ENCODE measurements around the gene PUSL1.
A peak's percentile ranks its signal among the peaks of the same experiment; 100 is the strongest.

The PUSL1 gene

DNA sequence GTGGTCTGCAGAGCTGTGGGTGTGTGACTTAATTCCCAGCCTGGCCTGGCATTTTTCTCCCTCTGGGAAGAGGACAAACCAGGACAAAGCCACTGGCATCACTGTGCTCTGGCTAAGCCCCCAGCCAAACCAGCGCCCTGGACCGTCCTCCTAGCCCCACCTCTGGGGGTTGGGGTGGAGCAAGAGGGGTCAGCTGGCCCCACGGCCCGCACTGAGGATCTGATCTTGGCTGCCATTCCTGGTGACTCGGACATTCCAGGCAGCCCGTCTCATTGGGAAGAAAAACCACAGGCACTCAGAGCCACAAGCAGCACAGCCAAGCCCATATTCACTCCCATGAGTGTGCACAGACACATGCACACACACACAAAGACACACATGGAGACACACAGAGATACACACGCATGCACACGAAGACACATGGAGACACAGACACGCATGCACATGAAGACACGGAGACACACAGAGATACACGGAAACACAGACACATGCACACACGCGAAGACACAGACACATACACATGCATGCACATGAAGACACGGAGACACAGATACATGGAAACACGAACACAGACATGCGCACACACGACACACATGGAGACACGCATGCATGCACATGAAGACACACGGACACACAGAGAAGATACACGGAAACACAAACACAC, 52.2 kb downstream of the PUSL1 start:
- intact Hi-C loops (cut with DNase I; ENCODE audit: low total_unique reads), result no loop called here
- no peaks in the 10 kb centered on the region for H3K9me3 ChIP-seq
- peak; percentile 84 to 88 for DNase-seq
- H3K4me1 ChIP-seq, result peaks cover 0 to 67% (median 52%) of the 10 kb centered on the region in 4 donors
- peak overlapping the region; percentile 94 to 97 for H3K27ac ChIP-seq
- TF ChIP-seq CTCF (IDR thresholded peaks at IDR 0.05), result no peak
- H3K4me3 ChIP-seq, result no peak overlapping the region
- H3K36me3 ChIP-seq, result no peaks in the 10 kb centered on the region
- H3K27me3 ChIP-seq, result no peaks in the 10 kb centered on the region

Measured in tibial artery (tissue), 4 donors.